Stimulated activated CD8-positive, alpha-beta memory T cell treated with anti-CD3 and anti-CD28 coated beads, Interleukin-15, amount 100 ng/mL, for 1 hour (primary cell): ENCODE results near the gene WEE1.
A peak's percentile ranks its signal among the peaks of the same experiment; 100 is the strongest.
"Not testable (repeated sequence)": the region's sequence is repeated elsewhere in the genome, so short reads cannot be mapped to it uniquely, and the experiment has no call there.

Experiments used
- DNase-seq: peaks from one replicate; pipeline ENCODE4 v3.0.0-alpha.2; 2020; ENCODE audit warnings: low read depth

The WEE1 gene

DNA sequence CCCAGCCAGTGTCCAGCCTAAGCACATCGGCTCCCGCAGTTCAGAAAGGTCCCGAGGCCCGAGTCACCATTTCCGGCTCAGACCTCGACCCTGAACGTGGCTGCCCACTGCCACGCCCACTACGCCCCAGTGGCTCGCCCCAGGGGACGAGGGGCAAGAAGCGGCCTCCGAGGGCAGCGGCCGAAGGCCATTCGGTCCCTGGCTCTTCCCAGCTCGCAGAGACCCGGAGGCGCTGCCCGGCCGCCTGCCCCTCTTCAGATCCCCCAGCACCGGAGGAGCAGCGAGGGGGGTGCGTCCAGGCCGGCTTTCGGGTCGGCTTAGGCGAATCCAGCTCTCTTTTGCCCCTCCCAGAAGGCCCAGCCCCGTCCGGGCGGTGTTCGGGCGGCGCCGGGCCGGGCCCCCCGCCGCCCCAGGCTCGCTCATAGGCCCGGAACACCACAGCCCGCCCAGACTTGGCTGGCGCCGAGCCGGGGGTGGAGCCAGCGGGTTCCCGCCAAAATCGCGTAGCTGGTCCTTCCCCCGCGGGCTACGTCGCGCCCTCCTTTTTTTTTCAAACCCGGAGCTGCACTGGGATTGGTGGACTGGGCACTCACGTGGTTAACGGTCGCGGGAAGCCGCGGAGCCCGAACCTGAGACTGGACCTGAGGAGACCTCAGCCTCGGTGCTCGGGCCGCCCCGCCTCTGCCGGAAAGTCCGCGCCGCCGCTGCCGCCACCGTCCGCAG lies at the start of gene WEE1:
WEE1 (plus strand) TSS at position 619 of the 723 bp plus-strand sequence. CDS start 264 bp downstream, outside the sequence.
- DNase-seq: peak; percentile 89

DNA sequence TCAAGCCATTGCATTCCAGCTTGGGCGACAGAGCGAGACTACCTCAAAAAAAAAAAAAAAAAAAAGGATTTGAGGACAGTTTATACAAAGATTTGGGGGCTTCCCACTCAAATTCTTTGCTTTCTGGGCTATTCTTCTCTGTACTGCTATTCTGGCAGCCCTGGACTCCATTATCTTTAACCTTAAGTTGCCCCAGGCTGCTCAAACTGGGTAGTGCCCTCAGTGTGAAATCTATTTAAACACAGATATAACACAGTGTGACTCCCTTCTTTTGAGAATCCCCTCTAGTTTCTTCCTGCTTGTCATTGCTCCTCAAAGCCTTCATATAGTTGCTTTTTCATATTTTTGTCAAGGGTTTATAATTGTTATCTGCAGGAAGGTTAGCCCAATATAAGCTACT lies 49.5 kb upstream of the WEE1 start:
- no peak for DNase-seq

GRCh38 chr11:9525116-9525515 lies 48.4 kb upstream of the WEE1 start:
- DNase-seq: no peak

DNA sequence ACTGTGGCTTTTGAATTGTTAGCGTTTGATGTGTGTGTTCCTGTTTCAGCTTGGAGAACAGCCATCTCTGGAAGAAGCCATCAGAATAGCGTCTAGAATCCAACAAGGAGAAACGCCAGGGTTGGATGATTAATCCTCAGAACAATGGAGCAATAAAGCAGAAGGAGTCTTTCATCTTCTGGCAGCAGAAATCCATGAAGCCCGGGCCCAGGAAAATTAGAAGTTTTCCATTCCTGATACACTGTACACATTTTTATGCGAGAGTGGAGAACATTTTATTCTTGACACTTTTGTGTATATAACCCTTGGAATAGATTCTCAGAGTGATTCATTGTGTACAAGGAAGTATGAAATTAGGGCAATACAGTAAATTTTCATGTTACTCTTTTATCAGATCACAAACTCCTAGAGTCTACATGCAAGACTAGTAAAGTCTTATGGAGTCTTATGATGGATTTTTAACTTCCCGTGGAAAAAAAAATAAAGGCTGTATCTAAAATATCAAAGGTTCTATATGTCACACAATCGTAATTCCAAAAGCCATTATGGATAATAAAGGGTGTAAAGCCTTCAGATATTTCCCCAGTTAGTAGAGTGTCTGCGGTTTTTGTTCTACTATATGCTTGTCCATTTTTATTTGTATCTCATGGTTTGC lies 45.9 kb upstream of the WEE1 start:
- DNase-seq: no peak

- DNase-seq: no peak
These were observed 45.4 kb upstream of the WEE1 start for GRCh38 chr11:9528136-9528501.

DNA sequence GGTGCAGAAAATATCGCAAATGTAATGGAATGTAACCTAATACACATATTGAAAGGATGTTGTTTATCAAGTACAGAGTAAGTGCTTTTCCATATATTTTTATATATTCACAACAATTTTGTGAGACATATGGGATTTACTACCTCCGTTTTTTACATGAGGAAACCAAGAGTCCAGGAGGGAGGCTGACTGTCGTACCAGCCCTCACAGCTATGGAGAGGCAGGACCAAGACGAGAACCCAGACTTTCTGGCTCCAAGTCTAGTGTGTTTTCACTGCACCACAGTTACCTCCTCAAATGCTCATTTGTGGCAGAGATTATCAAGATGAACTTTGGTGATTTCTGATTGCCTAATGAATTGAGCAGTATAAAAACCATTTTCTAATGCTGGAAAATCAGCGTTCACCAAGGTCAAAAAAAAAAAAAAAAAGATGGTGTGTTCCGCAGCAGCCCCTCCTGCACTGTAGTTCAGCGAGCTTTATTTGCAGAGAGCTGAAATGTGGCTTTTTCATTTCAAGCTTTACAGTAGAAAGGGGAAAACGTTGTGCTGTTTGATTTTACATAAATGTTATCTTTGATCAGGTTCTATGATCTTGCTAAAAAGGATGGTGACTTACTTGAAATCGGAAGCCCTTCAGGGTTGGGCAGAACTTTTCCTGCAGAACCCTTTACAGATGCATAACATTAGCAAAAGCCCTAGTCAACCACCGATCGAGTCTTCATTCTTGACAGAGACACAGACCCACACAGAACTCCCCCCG lies 44.7 kb upstream of the WEE1 start:
- no peak for DNase-seq

DNA sequence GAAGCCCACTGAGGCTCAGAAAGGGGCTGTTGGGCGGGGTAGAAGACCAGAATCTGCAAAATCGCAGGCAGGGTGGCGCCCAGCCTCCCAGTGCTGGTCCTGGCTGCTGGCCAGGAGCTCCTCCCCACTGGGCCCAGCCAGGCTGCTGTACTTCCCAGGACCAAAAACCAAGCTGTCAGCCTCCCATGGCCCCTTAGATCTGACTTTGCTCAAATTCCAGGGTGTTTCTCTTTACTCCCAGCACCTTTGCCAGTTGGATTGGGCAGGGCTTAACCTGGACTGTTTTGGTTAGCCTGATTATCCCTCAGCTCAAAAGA lies 44.2 kb upstream of the WEE1 start:
- DNase-seq: no peak

- no peak for DNase-seq
These were observed 43.3 kb upstream of the WEE1 start for GRCh38 chr11:9530020-9530621.

DNA sequence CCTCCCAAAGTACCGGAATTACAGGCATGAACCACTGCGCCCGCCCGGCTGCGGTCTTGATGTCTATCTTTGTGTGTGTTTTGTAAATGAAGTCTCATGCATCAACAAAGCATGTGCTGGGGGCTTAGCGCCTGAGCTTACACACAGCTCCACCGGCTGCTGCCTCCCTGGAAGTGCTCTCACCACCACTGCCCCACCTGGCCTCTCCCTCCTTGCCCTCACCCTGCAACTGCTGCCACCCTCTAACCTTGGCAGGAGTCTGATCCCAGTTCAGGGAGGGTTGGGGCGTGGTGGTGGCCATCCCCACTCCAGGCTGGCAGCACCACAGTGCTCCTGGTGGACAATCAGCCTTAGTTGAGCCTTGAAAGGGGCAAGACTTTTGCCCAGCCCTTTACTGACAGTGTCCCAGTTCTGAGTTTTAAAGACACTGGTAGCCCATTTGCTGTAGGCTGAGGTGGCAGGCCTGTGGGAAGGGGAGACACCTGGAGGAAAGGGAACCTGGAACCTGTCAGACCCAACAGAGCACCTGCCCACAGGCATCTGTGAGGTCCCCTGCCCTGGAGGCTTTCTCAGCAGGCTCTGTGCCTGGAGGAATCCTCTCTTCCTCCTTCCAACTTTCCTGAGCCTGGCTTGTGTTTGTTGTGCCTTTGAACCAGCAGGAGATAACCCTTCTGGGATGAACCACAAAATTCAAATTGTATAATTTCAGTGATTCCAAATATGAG lies 42.4 kb upstream of the WEE1 start:
- no peak for DNase-seq

DNA sequence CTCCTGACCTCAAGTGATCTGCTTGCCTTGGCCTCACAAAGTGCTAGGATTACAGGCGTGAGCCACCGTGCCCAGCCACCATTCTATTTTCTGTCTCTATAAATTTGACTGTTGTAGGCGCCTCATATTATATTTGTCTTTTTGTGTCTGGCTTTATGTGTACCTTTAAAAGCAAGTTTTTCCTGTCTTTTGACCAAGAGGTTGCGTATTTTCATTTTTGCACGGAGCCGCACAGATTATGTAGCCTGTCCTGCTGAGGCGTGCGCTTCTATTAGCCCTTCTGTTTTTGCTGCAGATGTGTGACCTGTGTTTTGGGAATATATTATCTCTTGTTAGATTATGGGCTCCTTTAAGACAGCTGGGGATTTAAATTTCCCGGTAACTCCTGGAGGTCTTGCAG lies 40.4 kb upstream of the WEE1 start:
- DNase-seq: no peak

DNA sequence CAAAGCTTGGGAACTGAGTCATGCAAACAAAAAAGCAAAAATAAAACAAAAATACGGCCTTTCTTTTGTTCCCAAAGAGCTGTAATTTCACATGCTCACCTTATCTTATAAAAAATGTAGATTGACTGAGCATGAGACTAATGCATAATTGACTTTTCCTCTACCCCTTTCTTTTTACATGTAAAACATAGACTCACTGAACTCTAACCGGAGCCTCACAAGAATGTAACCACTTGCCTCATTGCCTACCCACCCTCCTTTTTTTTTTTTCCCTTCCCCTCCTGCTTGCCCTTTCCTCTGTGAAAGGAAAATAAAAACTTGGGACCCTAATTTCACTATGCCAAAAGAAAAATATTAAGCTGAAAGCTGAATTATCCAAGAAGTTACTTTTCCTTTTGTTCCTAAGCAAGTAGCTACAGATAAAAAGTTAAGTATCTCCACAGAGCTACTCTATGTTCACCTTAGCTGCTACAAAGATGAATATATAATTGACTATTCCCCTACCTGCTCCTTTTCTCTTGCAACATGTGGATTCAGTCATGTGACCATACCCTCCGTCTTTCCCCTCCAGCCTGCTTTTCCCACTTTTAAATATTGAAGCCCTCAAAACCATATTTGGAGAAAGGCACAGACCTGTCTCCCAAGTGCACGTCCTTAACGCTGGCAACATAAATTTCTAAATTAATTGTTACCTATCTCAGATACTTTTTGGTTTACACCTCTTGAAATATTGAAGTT lies 39.6 kb upstream of the WEE1 start:
- no peak for DNase-seq

GRCh38 chr11:9535189-9535781 lies 38.2 kb upstream of the WEE1 start:
- peak; percentile 67 for DNase-seq

GRCh38 chr11:9538548-9538947 lies 34.9 kb upstream of the WEE1 start:
- DNase-seq: no peak

DNA sequence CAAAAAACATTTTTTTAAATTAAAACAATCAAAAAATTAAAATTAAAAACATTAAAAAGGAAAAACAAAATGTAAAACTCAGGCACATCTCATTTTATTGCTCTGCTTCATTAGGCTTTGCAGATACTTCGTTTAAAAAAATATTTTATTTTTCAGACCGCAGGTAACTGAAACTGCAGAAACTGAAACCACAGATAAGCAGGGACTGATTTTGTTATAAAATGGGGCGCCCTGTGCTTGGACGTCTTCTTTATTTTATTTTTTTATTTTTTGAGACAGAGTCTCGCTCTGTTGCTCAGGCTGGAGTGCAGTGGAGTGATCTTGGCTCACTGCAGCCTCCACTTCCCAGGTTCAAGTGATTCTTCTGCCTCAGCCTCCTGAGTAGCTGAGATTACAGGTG lies 24.3 kb upstream of the WEE1 start:
- DNase-seq: not testable (repeated sequence)

DNA sequence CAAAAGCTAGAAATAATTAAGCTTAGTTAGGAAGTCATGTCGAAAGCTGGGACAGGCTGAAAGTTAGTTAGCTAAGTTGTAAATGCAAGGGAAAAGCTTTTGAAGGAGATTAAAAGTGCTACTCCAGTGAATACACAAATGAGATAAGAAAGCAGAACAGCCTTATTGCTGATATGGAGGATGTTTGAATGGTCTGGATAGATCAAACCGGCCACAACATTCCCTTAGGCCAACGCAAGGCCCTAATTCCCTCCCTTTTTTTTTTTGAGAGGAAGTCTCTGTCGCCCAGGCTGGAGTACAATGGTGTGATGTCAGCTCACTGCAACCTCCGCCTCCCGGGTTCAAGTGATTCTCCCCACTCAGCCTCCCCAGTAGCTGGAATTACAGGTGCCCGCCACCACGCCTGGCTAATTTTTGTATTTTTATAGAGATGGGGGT lies 23.3 kb upstream of the WEE1 start:
- DNase-seq: no peak

- no peak for DNase-seq
These were observed 12.0 kb upstream of the WEE1 start for GRCh38 chr11:9561279-9561982.

DNA sequence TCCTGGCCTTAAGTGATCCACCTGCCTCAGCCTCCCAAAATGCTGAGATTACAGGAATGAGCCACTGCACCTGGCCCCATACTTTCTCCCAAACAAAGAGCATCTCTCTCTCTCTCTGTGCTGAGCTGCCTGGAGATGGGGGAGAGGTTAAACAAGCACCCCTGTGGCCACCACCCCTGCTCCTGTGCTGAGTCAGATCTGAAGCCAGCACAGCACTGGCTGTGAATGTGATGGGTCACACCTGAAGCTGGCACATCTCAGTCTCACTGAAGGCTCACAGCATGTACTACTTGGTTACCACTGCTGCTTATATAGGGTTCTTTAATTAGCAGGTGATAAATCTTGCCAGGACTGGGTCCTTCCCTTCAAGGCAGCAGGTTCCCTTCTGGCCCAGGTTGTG lies 10.8 kb upstream of the WEE1 start:
- no peak for DNase-seq

GRCh38 chr11:9563196-9563730 lies 10.2 kb upstream of the WEE1 start:
- DNase-seq: no peak

DNA sequence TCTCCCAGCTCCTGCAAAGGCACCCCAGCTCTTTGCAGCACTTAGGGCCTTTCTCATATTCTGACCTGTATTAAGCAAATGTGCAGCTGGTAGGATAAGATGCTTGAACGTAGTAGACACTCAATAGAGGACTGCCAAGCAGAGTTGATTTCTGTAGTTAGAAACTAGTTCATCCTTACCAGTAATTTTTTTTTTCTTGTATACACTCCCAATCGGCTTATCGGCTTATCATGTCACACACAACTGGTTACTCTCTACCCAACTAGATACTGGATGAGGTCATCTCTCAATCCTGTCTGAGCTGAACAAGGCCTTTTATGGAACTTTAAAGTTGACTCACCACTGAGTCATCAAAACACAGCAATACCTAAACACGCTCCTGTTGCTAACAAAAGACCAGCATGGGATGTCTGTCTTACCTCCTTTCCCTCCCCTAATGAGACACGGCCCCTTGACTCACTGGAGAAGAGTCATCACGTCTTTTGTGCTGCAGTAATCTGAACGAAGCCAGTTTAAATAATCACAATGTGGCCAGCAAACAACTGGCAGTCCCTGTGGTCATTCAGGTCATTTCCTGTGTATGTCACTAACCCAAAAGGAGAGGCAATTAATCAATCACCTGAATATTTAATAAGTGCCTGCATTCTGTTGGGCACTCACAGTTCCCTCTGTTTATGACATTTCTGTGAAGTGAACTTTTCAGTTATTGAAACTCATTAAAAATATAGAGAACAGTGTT lies 7.5 kb upstream of the WEE1 start:
- no peak for DNase-seq
